Measurements from ENCODE around the gene TAGLN3.
A peak's percentile ranks its signal among the peaks of the same experiment; 100 is the strongest.

The TAGLN3 gene

GRCh38 chr3:111978583-111979433 lies 19.9 kb upstream of the TAGLN3 start, which contains the start of gene ABHD10:
ABHD10 (plus strand) TSS chr3:111979026; CDS start chr3:111979062, 36 bp downstream.
- DNase-seq: peak; percentile 98

- peak; percentile 52 for DNase-seq
Measured at GRCh38 chr3:111979434-111980038, 19.2 kb upstream of the TAGLN3 start.

DNA sequence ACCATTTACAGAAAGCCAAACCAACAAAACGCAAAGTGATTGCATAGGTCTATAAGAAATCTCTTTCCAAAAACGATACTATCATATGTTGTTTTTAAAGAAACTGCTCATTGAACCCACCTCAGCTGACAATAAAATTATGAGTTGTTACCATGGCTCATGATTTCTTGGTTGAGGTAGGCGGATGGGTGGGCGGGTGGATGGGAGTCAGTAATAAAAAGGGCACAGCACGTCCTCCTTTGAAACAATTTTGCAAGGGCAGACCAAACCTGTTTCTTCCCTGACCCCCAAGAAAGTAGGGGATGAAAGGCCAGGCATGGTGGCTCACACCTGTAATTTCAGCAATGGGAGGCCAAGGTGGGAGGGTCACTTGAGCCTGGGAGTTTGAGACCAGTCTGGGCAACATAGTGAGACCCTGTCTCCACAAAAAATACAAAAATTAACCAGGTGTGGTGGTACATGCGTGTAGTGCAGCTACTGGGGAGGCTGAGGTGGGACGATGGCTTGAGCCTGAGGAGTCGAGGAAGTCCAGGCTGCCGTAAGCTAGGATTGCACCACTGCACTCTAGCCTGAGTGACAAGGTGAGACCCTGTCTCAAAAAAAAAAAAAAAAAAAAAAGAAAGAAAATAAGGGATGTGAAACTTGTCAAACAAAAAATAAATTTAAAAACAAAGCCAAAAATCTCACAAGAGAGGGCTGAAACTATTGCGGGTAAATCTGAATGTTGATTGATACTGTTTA lies 17.8 kb upstream of the TAGLN3 start:
- no peak for DNase-seq

DNA sequence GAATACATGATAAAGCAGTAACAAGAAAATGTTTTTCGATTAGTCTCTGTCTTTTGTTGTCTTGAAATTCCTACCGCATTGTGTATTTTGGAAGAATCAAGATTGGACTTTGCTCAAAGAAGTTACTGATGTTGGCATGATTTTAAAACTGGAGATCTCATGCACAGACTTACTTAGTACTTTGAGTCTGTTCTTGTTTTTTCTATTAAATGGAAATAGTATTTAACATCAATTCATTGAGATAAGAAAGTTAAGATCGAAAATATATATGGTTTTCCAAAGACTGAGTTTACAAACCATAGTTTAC lies 17.3 kb upstream of the TAGLN3 start:
- no peak for DNase-seq

- DNase-seq: no peak
Measured at GRCh38 chr3:111984636-111985298, 14.0 kb upstream of the TAGLN3 start.

GRCh38 chr3:111986800-111987199 lies 11.9 kb upstream of the TAGLN3 start:
- DNase-seq: no peak

- DNase-seq: peak; percentile 74
Measured at GRCh38 chr3:111989061-111989678, 9.6 kb upstream of the TAGLN3 start.

DNA sequence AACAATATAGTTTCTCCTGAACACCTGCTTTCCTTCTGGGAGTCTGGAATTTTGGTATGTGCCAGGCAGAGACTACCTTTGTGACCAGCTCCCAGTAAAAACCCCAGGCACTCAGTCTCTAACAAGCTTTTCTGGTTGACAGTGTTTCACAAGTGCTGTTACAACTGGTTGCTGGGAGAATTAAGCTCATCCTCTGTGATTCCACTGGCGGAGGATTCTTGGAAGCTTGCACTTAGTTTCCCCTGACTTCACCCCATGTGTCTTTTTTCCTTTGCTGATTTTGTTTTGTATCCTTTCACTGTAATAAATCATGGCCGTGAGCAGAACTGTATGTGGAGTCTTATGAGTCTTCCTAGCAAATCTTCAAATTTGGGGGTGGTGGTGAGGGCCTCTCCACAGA lies 5.7 kb upstream of the TAGLN3 start:
- no peak for DNase-seq

DNA sequence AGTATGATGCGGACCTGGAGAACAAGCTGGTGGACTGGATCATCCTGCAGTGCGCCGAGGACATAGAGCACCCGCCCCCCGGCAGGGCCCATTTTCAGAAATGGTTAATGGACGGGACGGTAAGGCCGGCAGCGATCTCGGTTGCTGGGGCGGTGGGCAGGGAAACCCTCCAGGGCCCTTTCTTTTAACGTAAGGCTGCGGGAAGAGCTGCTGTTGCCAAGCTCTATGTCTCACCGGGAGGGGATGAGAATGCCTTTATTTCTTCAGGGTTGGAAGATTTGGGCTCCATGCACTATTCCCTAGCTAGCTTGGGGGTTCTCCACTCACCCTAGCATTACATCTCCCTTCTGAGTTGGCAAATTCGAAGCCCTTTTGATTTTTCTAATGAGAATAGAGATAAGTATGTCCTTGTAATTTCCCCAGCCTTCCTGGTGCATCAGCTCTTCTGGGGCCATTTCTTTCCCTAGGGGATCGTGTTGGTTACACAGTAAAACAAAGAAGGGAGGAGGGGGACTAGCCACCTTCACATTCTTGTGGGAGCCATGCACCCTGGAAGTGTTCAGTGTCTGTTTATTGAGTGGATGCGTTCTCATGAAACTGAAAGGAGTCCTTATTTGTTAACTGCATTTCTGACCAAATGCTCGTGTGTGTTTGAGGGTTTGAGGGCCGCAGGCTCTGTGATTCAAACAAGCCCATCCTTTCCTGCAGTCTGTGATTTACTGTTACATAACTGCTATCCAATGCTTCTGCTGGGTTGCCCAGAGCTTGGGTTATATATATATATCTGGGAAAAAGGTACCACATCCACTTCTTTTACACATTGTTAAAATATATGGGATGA lies 982 bp downstream of the TAGLN3 start:
- no peak for DNase-seq

- no peak for DNase-seq
Measured at GRCh38 chr3:112000367-112000771, 1.6 kb downstream of the TAGLN3 start.

DNA sequence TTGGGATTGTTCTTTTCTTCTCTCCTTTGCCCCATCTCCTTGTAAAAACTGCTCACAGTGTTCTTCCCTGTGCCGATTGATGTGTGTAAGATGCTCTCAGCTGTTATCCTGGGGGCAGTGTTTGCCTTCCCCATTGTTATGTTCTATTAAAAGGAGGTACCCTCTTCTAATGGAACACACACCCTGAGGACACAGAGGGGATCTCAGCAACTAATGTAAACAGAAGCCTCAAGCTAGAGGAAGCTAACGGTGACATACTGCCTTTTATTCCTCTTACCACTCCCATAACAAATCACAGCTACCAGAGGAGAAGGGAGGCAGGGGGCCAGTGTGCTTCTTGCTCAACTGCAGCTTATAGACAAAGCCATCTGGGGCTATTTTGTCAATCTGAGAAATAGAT lies 2.2 kb downstream of the TAGLN3 start:
- no peak for DNase-seq

DNA sequence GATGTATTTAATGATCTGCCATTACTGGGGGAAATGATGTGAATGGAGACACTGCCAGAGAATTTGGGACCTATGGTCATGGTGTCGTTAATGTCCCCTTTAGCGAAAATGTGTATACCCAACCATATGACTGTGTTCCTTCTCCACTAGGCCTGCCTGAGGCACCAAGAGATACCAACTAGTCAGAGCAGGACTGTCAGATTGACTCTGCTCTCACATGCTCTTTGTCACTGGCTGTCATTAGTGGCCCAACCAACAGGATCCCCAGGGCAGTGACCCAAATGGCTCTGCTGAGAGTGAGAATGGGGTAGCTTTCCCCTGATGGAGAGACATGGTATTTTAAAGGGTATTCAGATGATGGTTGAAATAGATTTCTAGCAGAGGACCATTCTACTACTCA lies 2.8 kb downstream of the TAGLN3 start:
- DNase-seq: no peak

GRCh38 chr3:112002096-112002971 lies 3.6 kb downstream of the TAGLN3 start:
- no peak for DNase-seq

DNA sequence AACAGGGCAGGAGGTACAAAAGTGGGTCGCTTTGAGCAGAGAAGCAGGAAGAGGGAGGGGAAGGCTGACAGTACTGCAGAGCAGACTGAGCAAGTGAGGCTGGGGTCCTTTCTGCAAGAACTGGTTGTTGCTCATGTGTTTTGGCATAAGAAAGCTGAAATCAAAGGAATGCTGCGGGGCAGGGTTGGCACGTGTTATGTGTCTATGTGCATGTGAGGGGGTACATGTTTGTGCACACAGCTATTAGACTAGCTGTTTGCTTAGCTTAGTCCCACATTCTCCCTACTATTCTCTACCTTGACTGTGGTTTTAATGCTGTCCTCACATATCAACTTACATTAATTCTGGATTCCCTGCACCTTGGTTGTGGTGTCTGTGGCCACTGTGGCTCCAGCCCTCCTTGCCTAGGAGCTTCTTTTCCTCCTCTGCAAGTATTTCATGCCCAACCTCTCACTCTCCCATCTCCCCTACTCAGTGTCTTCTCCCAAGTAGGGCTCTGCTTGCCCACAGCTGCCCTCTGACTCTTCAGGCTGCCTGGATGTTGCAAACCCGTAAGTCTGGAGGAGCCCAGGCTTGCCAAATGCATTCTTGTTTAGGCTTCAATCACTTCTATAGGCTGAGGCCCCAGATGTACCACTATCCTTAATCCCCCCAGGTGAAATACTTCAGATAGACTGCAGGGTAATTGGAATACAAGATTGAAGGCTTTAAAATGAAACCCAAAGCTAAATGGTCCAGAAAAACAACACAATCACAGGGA lies 4.8 kb downstream of the TAGLN3 start:
- DNase-seq: no peak

GRCh38 chr3:112004187-112004586 lies 5.5 kb downstream of the TAGLN3 start:
- no peak for DNase-seq

GRCh38 chr3:112004669-112005068 lies 5.9 kb downstream of the TAGLN3 start:
- no peak for DNase-seq

- no peak for DNase-seq
Measured at GRCh38 chr3:112005091-112005672, 6.5 kb downstream of the TAGLN3 start.

DNA sequence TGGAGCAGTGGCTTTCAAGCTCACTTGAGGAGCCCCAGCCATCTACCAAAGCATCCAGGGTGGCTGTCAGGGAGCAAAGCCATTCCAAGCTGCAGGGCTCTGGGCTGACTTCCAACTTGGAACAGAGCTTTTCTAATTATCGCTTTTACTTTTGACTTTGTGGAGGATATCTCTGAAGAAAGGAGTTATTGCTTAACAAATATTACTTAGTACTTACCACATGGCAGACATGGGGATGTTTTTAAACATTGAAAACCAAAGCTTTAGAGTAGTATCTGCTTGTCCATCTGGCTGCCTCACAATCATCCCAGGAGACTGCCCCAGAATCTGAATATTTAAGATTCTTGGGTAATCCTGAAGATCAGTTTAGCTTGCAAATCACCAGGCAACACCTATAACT lies 8.9 kb downstream of the TAGLN3 start:
- no peak for DNase-seq

GRCh38 chr3:112009670-112010069 lies 10.9 kb downstream of the TAGLN3 start:
- no peak for DNase-seq

DNA sequence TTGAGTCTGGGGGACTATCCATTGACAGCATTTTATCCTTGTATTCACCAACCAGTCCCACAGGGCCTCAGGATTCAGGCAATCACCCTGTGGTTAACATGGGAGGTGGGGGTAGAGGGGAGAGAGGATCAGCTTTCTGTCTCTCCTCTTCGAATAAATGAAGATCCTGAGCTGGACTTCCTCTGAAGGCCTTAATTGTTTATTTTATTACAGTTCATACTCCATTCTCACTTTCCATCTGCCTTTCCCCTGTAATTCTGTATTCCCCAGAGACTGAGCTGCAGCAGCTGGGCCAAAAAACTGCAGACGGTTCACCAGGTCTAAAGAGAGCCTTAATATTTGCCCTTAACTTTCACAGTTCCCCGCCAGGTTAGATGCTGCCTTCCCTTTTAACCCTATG lies 11.9 kb downstream of the TAGLN3 start:
- no peak for DNase-seq
